PFSK-1 (cell line): ENCODE data around the gene ZNF836.

ENCODE experiments used
- FOXP2 ChIP-seq: optimal IDR thresholded peaks from 2 replicates; pipeline ENCODE3; 2011; ENCODE audit warnings: borderline replicate concordance, control low read depth, inconsistent platforms; ENCODE audit not compliant: insufficient read depth; ENCODE audit errors: extremely low read length, extremely low read depth
- POLR2AphosphoS5 ChIP-seq: IDR thresholded peaks from 2 replicates; pipeline ENCODE4 v1.6.1; 2012; ENCODE audit warnings: low read depth, mild to moderate bottlenecking, control low read depth, low read length, moderate library complexity
- REST ChIP-seq, 2 experiments: IDR thresholded peaks; 2 replicates each; pipeline versions ENCODE4 v1.6.1 to v1.8.0; 2011 to 2012; ENCODE audit warnings: low read depth in 2 of 2, low read length in 2 of 2, control low read depth in 1 of 2, inconsistent platforms in 1 of 2, mild to moderate bottlenecking in 1 of 2, moderate library complexity in 1 of 2; ENCODE audit not compliant: insufficient read depth in 1 of 2
- SIN3A ChIP-seq: IDR thresholded peaks from 2 replicates; pipeline ENCODE4 v1.6.1; 2012; ENCODE audit warnings: mild to moderate bottlenecking, low read length, moderate library complexity, borderline replicate concordance; ENCODE audit not compliant: insufficient read depth
- TAF1 ChIP-seq: IDR thresholded peaks from 2 replicates; pipeline ENCODE4 v1.6.1; 2012; ENCODE audit warnings: low read length, control low read depth, borderline replicate concordance; ENCODE audit not compliant: insufficient read depth

GRCh38 chr19:52191951-52192350, 20.5 kb upstream of the ZNF836 start:
- TF ChIP-seq TAF1 (no peak), REST (IDR thresholded peaks at IDR 0.05; ENCODE audit: insufficient read depth in 1 of 2, low read depth in 2 of 2, low read length in 2 of 2) (no peak), POLR2AphosphoS5 (no peak), SIN3A (no peak), FOXP2 (no peak)
